HS-5 (cell line): ENCODE data around the gene AKT3.
"Not testable (repeated sequence)": the region's sequence is repeated elsewhere in the genome, so short reads cannot be mapped to it uniquely, and the experiment has no call there.

Experiments
- DNase-seq: peaks from one replicate; pipeline ENCODE4 v3.0.0-alpha.2; 2012; ENCODE audit warnings: low read depth

AKT3 gene

GRCh38 chr1:243598433-243598832 is 251.6 kb downstream of the AKT3 start:
- DNase-seq, result peak; percentile 70

- no peak for DNase-seq
Measured at GRCh38 chr1:243597383-243597782, 252.7 kb downstream of the AKT3 start.

- DNase-seq, result peak; percentile 80
Measured at GRCh38 chr1:243596431-243597062, 253.5 kb downstream of the AKT3 start.

GRCh38 chr1:243595527-243596210 is 254.4 kb downstream of the AKT3 start:
- DNase-seq, result no peak

GRCh38 chr1:243594455-243594854 is 255.6 kb downstream of the AKT3 start:
- DNase-seq, result no peak

- DNase-seq, result not testable (repeated sequence)
Measured at GRCh38 chr1:243589286-243589685, 260.8 kb downstream of the AKT3 start.

GRCh38 chr1:243587823-243588560 is 262.1 kb downstream of the AKT3 start:
- DNase-seq, result no peak

- DNase-seq, result no peak
Measured at GRCh38 chr1:243587285-243587684, 262.8 kb downstream of the AKT3 start.

- DNase-seq, result no peak
Measured at GRCh38 chr1:243585982-243586381, 264.1 kb downstream of the AKT3 start.

GRCh38 chr1:243582326-243582725 is 267.7 kb downstream of the AKT3 start:
- DNase-seq, result no peak

GRCh38 chr1:243580984-243581383 is 269.1 kb downstream of the AKT3 start:
- DNase-seq, result no peak

- DNase-seq, result no peak
Measured at GRCh38 chr1:243580072-243580471, 270.0 kb downstream of the AKT3 start.

GRCh38 chr1:243575070-243575469 is 275.0 kb downstream of the AKT3 start:
- no peak for DNase-seq

GRCh38 chr1:243572940-243573339 is 277.1 kb downstream of the AKT3 start:
- no peak for DNase-seq

- DNase-seq, result no peak
Measured at GRCh38 chr1:243568793-243569192, 281.2 kb downstream of the AKT3 start.

GRCh38 chr1:243564814-243565213 is 285.2 kb downstream of the AKT3 start:
- DNase-seq, result no peak

- no peak for DNase-seq
Measured at GRCh38 chr1:243563732-243564131, 286.3 kb downstream of the AKT3 start.

GRCh38 chr1:243562473-243562872 is 287.6 kb downstream of the AKT3 start:
- DNase-seq, result no peak

- DNase-seq, result no peak
Measured at GRCh38 chr1:243561588-243562319, 288.3 kb downstream of the AKT3 start.

- no peak for DNase-seq
Measured at GRCh38 chr1:243559575-243560162, 290.4 kb downstream of the AKT3 start.

- DNase-seq, result no peak
Measured at GRCh38 chr1:243558576-243558975, 291.5 kb downstream of the AKT3 start.

- DNase-seq, result no peak
Measured at GRCh38 chr1:243557866-243558265, 292.2 kb downstream of the AKT3 start.
